Stimulated activated memory B cell treated with anti-CD40 and anti-IgM and Interleukin-4, amounts not matched to agents 10 μg/mL and 1 μg/mL and 100 μg/mL, for 72 hours (primary cell): ENCODE data around the gene TMEM147.

Experiments used
- ATAC-seq: fragments of 150-1000 bp; cut with Tn5 transposase; 2 replicates; pipeline ENCODE4 v1.10.0; 2021
- H3K27ac Mint-ChIP-seq: one replicate; pipeline ENCODE4 v1.8.0; 2022; ENCODE audit warnings: mild to moderate bottlenecking, mixed read lengths
- H3K27me3 Mint-ChIP-seq: one replicate; pipeline ENCODE4 v1.8.0; 2022; ENCODE audit warnings: mixed read lengths
- H3K36me3 Mint-ChIP-seq: one replicate; pipeline ENCODE4 v1.8.0; 2022; ENCODE audit warnings: mixed read lengths
- H3K4me1 Mint-ChIP-seq: one replicate; pipeline ENCODE4 v1.8.0; 2022; ENCODE audit warnings: mixed read lengths
- H3K4me3 Mint-ChIP-seq: one replicate; pipeline ENCODE4 v1.8.0; 2022; ENCODE audit warnings: mild to moderate bottlenecking, moderate library complexity, mixed read lengths
- H3K9me3 Mint-ChIP-seq: one replicate; pipeline ENCODE4 v1.8.0; 2022; ENCODE audit warnings: mixed read lengths

Gene TMEM147

GRCh38 chr19:35531291-35531690 is 14.1 kb upstream of the TMEM147 start:
- no peak overlapping the region for H3K4me3 Mint-ChIP-seq
- peaks cover 16% of the 10 kb centered on the region for H3K4me1 Mint-ChIP-seq
- H3K27me3 Mint-ChIP-seq, result peaks cover 66% of the 10 kb centered on the region
- H3K27ac Mint-ChIP-seq, result no peak overlapping the region
- H3K9me3 Mint-ChIP-seq, result no peaks in the 10 kb centered on the region
- ATAC-seq, result no peak
- no peaks in the 10 kb centered on the region for H3K36me3 Mint-ChIP-seq

GRCh38 chr19:35533201-35533821 is 12.1 kb upstream of the TMEM147 start, which contains the start of gene GAPDHS:
TSS of gene GAPDHS (plus strand) at chr19:35533456. CDS start at chr19:35533528, 72 bp downstream.
- Mint-ChIP-seq H3K4me1 (peaks cover 16% of the 10 kb centered on the region), H3K9me3 (no peaks in the 10 kb centered on the region), H3K27me3 (peaks cover 45% of the 10 kb centered on the region), H3K36me3 (no peaks in the 10 kb centered on the region), H3K27ac (no peak within 1 kb of the TSS), H3K4me3 (peak within 1 kb of the TSS; percentile 23)
- no peak for ATAC-seq

GRCh38 chr19:35533822-35534392 is 11.5 kb upstream of the TMEM147 start:
- peak; percentile 84 for ATAC-seq
- H3K36me3 Mint-ChIP-seq, result no peaks in the 10 kb centered on the region
- peaks cover 16% of the 10 kb centered on the region for H3K4me1 Mint-ChIP-seq
- peaks cover 39% of the 10 kb centered on the region for H3K27me3 Mint-ChIP-seq
- peak overlapping the region; percentile 23 for H3K4me3 Mint-ChIP-seq
- no peaks in the 10 kb centered on the region for H3K9me3 Mint-ChIP-seq
- H3K27ac Mint-ChIP-seq, result no peak overlapping the region

DNA sequence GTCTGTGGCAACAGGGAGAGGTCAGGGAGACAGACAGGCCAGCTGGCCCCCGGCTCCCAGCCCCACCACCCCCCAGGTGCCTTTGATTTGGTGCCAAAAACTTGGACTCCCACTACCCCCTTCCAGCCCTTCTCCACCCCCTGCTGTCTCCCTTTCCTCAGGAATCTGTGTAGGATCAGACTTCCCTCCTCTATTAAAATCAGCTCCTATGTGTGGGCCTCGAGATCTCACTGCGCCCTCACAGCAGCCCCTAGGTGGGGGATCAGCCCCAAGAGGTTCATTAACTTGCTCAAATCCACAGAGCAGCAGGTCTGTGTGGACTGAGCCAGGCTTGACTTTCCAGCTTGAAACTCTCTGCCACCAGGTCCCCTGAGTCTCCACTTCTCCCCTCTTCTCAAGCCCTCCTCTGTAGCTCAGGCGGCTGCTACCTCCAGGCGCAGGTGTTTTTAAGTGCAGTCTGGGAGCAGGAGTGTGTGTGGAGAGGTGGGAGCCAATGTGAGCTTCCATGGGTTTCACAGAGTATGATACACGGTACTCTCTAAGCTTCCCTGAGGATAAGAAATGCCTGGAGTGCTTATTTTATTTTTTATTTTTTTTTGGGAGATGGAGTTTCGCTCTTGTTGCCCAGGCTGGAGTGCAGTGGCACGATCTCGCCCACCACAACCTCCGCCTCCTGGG is 10.5 kb upstream of the TMEM147 start:
- H3K4me3 Mint-ChIP-seq, result no peak overlapping the region
- H3K4me1 Mint-ChIP-seq, result peaks cover 23% of the 10 kb centered on the region
- no peaks in the 10 kb centered on the region for H3K36me3 Mint-ChIP-seq
- ATAC-seq, result no peak
- H3K9me3 Mint-ChIP-seq, result no peaks in the 10 kb centered on the region
- H3K27me3 Mint-ChIP-seq, result peaks cover 29% of the 10 kb centered on the region
- H3K27ac Mint-ChIP-seq, result no peak overlapping the region

GRCh38 chr19:35539314-35539713 is 6.1 kb upstream of the TMEM147 start:
- no peaks in the 10 kb centered on the region for H3K9me3 Mint-ChIP-seq
- H3K4me1 Mint-ChIP-seq, result peaks cover 23% of the 10 kb centered on the region
- no peak overlapping the region for H3K27ac Mint-ChIP-seq
- H3K27me3 Mint-ChIP-seq, result no peaks in the 10 kb centered on the region
- ATAC-seq, result no peak
- H3K36me3 Mint-ChIP-seq, result no peaks in the 10 kb centered on the region
- H3K4me3 Mint-ChIP-seq, result no peak overlapping the region

DNA sequence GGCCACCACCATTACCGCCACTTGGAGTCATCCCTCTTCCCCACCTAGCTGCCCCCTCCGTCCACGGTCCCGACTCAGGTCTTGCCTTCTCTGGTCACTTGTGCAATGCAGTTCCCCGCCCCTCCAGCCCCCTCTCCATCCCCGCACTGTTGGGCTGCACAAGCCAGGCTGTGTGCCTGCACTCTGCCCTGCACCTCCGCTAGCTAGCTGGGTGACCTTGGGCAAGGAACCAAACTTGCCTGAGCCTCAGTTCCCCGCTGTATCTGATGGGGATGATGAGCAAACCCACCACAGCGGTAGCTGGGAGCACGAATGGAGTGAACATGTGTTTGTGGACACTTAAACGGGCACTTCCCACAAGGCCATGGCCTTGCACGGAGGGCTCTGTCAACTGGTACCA is 5.6 kb upstream of the TMEM147 start:
- no peak overlapping the region for H3K27ac Mint-ChIP-seq
- no peaks in the 10 kb centered on the region for H3K27me3 Mint-ChIP-seq
- peaks cover 28% of the 10 kb centered on the region for H3K4me1 Mint-ChIP-seq

DNA sequence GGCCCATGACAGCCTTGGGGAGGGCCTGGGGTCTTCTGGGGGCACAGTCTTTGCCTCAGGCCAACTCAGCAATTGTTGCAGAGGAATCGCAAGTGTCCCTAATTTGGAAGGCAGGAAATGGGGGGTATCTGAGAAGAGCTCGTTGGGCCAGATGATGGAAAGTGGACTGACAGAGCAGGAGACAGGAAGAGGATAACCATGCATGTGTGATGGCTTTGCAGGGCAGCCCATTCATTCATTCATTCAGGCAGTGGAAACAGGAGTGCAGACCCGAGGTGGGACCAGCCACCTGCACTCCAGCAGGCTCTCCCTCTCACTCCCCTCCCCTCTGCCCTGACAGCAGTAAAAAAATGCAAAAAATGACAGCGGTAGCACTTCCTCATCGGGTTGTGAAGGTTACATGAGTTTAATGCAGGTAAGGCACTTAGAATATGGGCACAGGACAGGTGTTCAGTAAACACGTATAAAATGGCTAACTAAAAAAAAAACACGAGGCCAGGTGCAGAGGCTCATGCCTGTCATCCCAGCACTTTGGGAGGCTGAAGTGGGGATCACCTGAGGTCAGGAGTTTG is 5.0 kb upstream of the TMEM147 start:
- peaks cover 29% of the 10 kb centered on the region for H3K4me1 Mint-ChIP-seq
- H3K4me3 Mint-ChIP-seq, result no peak overlapping the region
- H3K27me3 Mint-ChIP-seq, result no peaks in the 10 kb centered on the region
- H3K36me3 Mint-ChIP-seq, result no peaks in the 10 kb centered on the region
- no peak for ATAC-seq
- no peak overlapping the region for H3K27ac Mint-ChIP-seq
- no peaks in the 10 kb centered on the region for H3K9me3 Mint-ChIP-seq

More for the DNA sequence above, 5.6 kb upstream of the TMEM147 start:
- ATAC-seq, result no peak
- Mint-ChIP-seq H3K36me3 (no peaks in the 10 kb centered on the region), H3K9me3 (no peaks in the 10 kb centered on the region), H3K4me3 (no peak overlapping the region)

DNA sequence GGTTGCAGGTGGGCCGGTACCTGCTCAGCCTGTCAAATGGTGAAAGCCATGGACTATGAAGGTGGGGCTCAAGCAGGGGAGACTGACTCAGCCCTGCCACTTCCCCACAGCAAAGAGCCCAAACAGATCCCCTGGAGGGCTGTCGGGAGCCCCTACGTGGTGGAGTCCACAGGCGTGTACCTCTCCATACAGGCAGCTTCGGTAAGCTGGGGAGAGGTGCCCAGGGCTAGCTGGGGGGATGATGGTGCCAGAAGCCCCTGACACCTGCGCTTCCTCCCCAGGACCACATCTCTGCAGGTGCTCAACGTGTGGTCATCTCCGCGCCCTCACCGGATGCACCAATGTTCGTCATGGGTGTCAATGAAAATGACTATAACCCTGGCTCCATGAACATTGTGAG is 3.2 kb upstream of the TMEM147 start:
- peaks cover 42% of the 10 kb centered on the region for H3K4me1 Mint-ChIP-seq
- no peaks in the 10 kb centered on the region for H3K9me3 Mint-ChIP-seq
- no peaks in the 10 kb centered on the region for H3K27me3 Mint-ChIP-seq
- ATAC-seq, result no peak
- no peak overlapping the region for H3K27ac Mint-ChIP-seq
- peaks cover 5% of the 10 kb centered on the region for H3K36me3 Mint-ChIP-seq
- H3K4me3 Mint-ChIP-seq, result no peak overlapping the region

- H3K36me3 Mint-ChIP-seq, result peaks cover 6% of the 10 kb centered on the region
- no peaks in the 10 kb centered on the region for H3K9me3 Mint-ChIP-seq
- H3K4me3 Mint-ChIP-seq, result no peak overlapping the region
- H3K27me3 Mint-ChIP-seq, result no peaks in the 10 kb centered on the region
- H3K4me1 Mint-ChIP-seq, result peaks cover 50% of the 10 kb centered on the region
- H3K27ac Mint-ChIP-seq, result no peak overlapping the region
- no peak for ATAC-seq
Measured at GRCh38 chr19:35543280-35544109, 1.9 kb upstream of the TMEM147 start.

- Mint-ChIP-seq H3K27ac (peak overlapping the region; percentile 94), H3K9me3 (no peaks in the 10 kb centered on the region), H3K36me3 (peaks cover 9% of the 10 kb centered on the region), H3K4me1 (peaks cover 57% of the 10 kb centered on the region), H3K27me3 (no peaks in the 10 kb centered on the region), H3K4me3 (peak overlapping the region; percentile 96)
- ATAC-seq, result no peak
Measured at GRCh38 chr19:35544110-35544802, 1.2 kb upstream of the TMEM147 start.

DNA sequence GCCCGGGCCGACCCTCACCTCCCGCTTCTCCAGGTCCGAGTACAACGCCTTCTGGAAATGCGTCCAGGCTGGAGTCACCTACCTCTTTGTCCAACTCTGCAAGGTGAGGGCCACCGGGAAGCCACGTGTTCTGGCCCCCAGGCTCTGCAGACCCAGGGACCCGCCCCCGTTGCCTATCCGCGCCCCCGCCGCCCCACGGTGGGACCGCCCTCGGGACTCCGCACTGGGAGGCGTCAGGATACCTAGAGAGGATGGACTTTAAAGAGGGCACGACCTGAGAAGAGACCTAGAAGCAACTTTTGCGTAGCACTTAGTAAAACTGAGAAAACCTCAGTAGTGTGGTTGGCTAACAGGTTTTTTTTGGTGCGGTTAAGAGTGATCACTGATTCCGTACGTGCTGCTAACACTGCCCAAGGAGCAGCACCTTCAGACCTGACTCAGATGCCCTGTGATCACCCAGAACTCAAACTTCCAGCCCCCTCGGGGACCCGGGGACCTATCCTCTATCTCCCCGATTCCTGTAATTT is 492 bp downstream of the TMEM147 start:
- H3K4me3 Mint-ChIP-seq, result peak overlapping the region; percentile 96

DNA sequence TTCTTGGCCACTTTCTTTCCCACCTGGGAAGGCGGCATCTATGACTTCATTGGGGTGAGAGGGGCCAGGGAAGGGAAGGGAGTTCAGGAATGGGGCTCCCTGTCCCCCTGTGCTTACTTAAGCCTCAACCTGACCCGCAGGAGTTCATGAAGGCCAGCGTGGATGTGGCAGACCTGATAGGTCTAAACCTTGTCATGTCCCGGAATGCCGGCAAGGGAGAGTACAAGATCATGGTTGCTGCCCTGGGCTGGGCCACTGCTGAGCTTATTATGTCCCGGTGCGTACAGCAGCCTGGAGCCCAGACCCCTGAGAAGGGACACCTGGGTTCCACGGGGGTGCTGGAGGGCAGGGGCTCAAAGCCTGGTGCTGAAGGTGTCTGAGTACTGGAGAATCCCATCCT is 1.1 kb downstream of the TMEM147 start:
- Mint-ChIP-seq H3K4me1 (peaks cover 42% of the 10 kb centered on the region), H3K4me3 (peak overlapping the region; percentile 96), H3K36me3 (peaks cover 22% of the 10 kb centered on the region)

More for the DNA sequence above, 492 bp downstream of the TMEM147 start:
- Mint-ChIP-seq H3K27ac (peak overlapping the region; percentile 94), H3K27me3 (no peaks in the 10 kb centered on the region), H3K9me3 (no peaks in the 10 kb centered on the region), H3K4me1 (peaks cover 43% of the 10 kb centered on the region), H3K36me3 (peaks cover 19% of the 10 kb centered on the region)
- ATAC-seq, result peak; percentile 74

DNA sequence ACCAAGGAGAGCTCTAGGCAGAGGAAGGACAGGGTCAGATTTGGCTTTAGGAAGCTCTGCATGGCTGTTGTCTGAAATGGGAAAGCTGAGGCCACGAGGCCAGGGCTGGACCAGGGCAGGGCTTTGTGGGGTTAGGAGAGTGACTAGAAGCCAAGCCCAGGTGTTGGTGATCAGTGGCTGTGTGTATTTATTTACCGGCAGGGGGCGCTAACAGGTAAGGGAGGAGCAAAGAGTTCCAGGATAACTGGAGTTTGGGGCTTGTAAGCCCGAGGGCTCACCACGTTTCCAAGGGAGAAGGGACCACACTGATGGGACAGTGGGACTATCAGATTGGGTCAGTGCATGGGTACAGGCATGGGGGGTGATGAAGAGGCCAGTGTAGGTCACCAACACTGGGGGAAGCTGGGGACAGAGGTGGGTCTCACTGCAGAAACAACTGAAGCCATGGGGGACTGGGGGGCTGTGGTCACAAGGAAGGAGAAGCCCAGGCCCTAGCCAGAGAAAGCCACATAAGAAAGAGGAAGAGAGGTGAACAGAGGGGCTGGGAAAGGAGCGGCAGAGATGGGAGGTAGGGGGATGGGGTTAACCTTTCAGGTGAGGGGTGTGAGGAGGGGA is 3.9 kb downstream of the TMEM147 start:
- no peaks in the 10 kb centered on the region for H3K9me3 Mint-ChIP-seq
- no peaks in the 10 kb centered on the region for H3K27me3 Mint-ChIP-seq
- H3K27ac Mint-ChIP-seq, result no peak overlapping the region
- H3K4me3 Mint-ChIP-seq, result no peak overlapping the region
- peaks cover 39% of the 10 kb centered on the region for H3K4me1 Mint-ChIP-seq
- peaks cover 22% of the 10 kb centered on the region for H3K36me3 Mint-ChIP-seq
- no peak for ATAC-seq

More for the DNA sequence above, 1.1 kb downstream of the TMEM147 start:
- no peak for ATAC-seq
- no peaks in the 10 kb centered on the region for H3K9me3 Mint-ChIP-seq
- no peaks in the 10 kb centered on the region for H3K27me3 Mint-ChIP-seq
- H3K27ac Mint-ChIP-seq, result peak overlapping the region; percentile 94
